ENCODE data around the gene C4A. TPM values are rescaled to one million over a fixed set of nuclear protein-coding genes. Genes with fewer than 3 reads are reported as not detected.

The C4A gene
- total RNA-seq, 1 donor from 2014 or later, result 96.3 TPM

GRCh38 chr6:31958412-31958740, 23.5 kb upstream of the C4A start:
- no peak for DNase-seq
- peak; percentile 1 for ATAC-seq
- intact Hi-C loops (cut with micrococcal nuclease), result no loop called here

GRCh38 chr6:31958741-31959739, 22.8 kb upstream of the C4A start, which contains the start of the genes NELFE and SKIC2:
NELFE (minus strand) TSS chr6:31958971; CDS start chr6:31958446, 525 bp downstream.
SKIC2 (plus strand) TSS chr6:31959175; CDS start chr6:31959193, 18 bp downstream.
- intact Hi-C loops (cut with micrococcal nuclease), result no loop called here
- DNase-seq (peak; percentile 99), ATAC-seq (peak; percentile 99)

GRCh38 chr6:31961616-31962015, 20.2 kb upstream of the C4A start:
- intact Hi-C loops (cut with micrococcal nuclease), result no loop called here
- ATAC-seq, result no peak

GRCh38 chr6:31963921-31964320, 17.9 kb upstream of the C4A start:
- no peak for ATAC-seq
- intact Hi-C loops (cut with micrococcal nuclease), result no loop called here
- no peak for DNase-seq

More at GRCh38 chr6:31961616-31962015, 20.2 kb upstream of the C4A start:
- no peak for DNase-seq

GRCh38 chr6:31965700-31966099, 16.2 kb upstream of the C4A start:
- intact Hi-C loops (cut with micrococcal nuclease), result no loop called here
- no peak for DNase-seq
- no peak for ATAC-seq

- ATAC-seq (no peak), DNase-seq (no peak)
- intact Hi-C loops (cut with micrococcal nuclease), result no loop called here
Observed at GRCh38 chr6:31966506-31966905, 15.4 kb upstream of the C4A start.

- intact Hi-C loops (cut with micrococcal nuclease), result no loop called here
- ATAC-seq, result no peak
- DNase-seq, result no peak
Observed at GRCh38 chr6:31966997-31967925, 14.6 kb upstream of the C4A start.

- DNase-seq (no peak), ATAC-seq (no peak)
- intact Hi-C loops (cut with micrococcal nuclease), result no loop called here
Observed at GRCh38 chr6:31967926-31968320, 13.9 kb upstream of the C4A start.

GRCh38 chr6:31968326-31968725, 13.5 kb upstream of the C4A start:
- DNase-seq (no peak), ATAC-seq (no peak)
- intact Hi-C loops (cut with micrococcal nuclease), result no loop called here

GRCh38 chr6:31968791-31969711, 12.8 kb upstream of the C4A start:
- intact Hi-C loops (cut with micrococcal nuclease), result no loop called here
- DNase-seq, result no peak
- ATAC-seq, result no peak

GRCh38 chr6:31969712-31970603, 11.9 kb upstream of the C4A start:
- intact Hi-C loops (cut with micrococcal nuclease), result no loop called here
- ATAC-seq, result no peak
- no peak for DNase-seq

- DNase-seq (no peak), ATAC-seq (no peak)
- intact Hi-C loops (cut with micrococcal nuclease), result no loop called here
Observed at GRCh38 chr6:31970604-31971271, 11.1 kb upstream of the C4A start.

- ATAC-seq, result peak; percentile 1
- no peak for DNase-seq
- intact Hi-C loops (cut with micrococcal nuclease), result no loop called here
Observed at GRCh38 chr6:31971279-31971992, 10.4 kb upstream of the C4A start.

GRCh38 chr6:31971993-31972708, 9.7 kb upstream of the C4A start, which contains the start of gene DXO:
DXO (minus strand) TSS chr6:31972138; CDS start chr6:31971675, 463 bp downstream.
- intact Hi-C loops (cut with micrococcal nuclease), result no loop called here

GRCh38 chr6:31972709-31973350, 9.0 kb upstream of the C4A start:
- ATAC-seq (no peak), DNase-seq (no peak)
- intact Hi-C loops (cut with micrococcal nuclease), result no loop called here

More at GRCh38 chr6:31971993-31972708, 9.7 kb upstream of the C4A start, which contains the start of gene DXO:
- DNase-seq (peak; percentile 97), ATAC-seq (peak; percentile 96)
